ENCODE measurements around the gene RNASET2.
"Not testable (repeated sequence)": the region's sequence is repeated elsewhere in the genome, so short reads cannot be mapped to it uniquely, and the experiment has no call there.

GRCh38 chr6:166892472-166892871 lies 63.9 kb downstream of the RNASET2 start:
- TF ChIP-seq, protein P1, sequence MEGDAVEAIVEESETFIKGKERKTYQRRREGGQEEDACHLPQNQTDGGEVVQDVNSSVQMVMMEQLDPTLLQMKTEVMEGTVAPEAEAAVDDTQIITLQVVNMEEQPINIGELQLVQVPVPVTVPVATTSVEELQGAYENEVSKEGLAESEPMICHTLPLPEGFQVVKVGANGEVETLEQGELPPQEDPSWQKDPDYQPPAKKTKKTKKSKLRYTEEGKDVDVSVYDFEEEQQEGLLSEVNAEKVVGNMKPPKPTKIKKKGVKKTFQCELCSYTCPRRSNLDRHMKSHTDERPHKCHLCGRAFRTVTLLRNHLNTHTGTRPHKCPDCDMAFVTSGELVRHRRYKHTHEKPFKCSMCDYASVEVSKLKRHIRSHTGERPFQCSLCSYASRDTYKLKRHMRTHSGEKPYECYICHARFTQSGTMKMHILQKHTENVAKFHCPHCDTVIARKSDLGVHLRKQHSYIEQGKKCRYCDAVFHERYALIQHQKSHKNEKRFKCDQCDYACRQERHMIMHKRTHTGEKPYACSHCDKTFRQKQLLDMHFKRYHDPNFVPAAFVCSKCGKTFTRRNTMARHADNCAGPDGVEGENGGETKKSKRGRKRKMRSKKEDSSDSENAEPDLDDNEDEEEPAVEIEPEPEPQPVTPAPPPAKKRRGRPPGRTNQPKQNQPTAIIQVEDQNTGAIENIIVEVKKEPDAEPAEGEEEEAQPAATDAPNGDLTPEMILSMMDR (IDR thresholded peaks at IDR 0.05; ENCODE audit: insufficient read depth, low read length) = not testable (repeated sequence)
- not testable (repeated sequence) for TF ChIP-seq POLR2AphosphoS5 (IDR thresholded peaks at IDR 0.05; ENCODE audit: low read depth); REST (IDR thresholded peaks at IDR 0.05; ENCODE audit: insufficient replicate concordance, low read depth); GABPA (IDR thresholded peaks at IDR 0.05; ENCODE audit: low read depth); SPI1 (IDR thresholded peaks at IDR 0.05; ENCODE audit: borderline replicate concordance, low read depth)

Data from HL-60 (cell line).